ENCODE results near the gene STRN3.
"Not testable (repeated sequence)": the region's sequence is repeated elsewhere in the genome, so short reads cannot be mapped to it uniquely, and the experiment has no call there.

Gene STRN3

GRCh38 chr14:30966415-30967363, 59.5 kb downstream of the STRN3 start:
- no peak for DNase-seq

GRCh38 chr14:30965861-30966260, 60.3 kb downstream of the STRN3 start:
- DNase-seq, result not testable (repeated sequence)

DNA sequence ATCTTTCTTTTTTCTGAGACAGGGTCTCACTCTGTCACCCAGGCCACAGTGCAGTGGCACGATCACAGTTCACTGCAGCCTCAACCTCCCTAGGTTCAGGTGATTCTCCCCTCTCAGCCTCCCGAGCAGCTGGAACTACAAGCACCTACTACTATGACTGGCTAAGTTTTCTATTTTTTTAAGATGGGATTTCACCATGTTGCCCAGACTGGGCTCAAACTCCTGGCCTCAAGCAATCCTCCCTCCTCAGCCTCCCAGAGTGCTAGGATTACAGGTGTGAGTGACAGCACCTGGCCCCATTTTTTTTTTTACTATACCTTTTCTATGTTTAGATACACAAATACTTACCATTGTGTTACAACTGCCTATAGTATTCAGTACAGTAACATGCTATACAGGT, 63.6 kb downstream of the STRN3 start:
- DNase-seq, result not testable (repeated sequence)

GRCh38 chr14:30961330-30961729, 64.8 kb downstream of the STRN3 start:
- DNase-seq, result no peak

GRCh38 chr14:30960216-30960615, 66.0 kb downstream of the STRN3 start:
- DNase-seq, result no peak

GRCh38 chr14:30958555-30959407, 67.4 kb downstream of the STRN3 start:
- no peak for DNase-seq

GRCh38 chr14:30957813-30958370, 68.3 kb downstream of the STRN3 start:
- DNase-seq, result no peak

- no peak for DNase-seq
Measured at GRCh38 chr14:30949651-30950050, 76.5 kb downstream of the STRN3 start.

- DNase-seq, result no peak
Measured at GRCh38 chr14:30943694-30944093, 82.5 kb downstream of the STRN3 start.

- no peak for DNase-seq
Measured at GRCh38 chr14:30940886-30941285, 85.3 kb downstream of the STRN3 start.

DNA sequence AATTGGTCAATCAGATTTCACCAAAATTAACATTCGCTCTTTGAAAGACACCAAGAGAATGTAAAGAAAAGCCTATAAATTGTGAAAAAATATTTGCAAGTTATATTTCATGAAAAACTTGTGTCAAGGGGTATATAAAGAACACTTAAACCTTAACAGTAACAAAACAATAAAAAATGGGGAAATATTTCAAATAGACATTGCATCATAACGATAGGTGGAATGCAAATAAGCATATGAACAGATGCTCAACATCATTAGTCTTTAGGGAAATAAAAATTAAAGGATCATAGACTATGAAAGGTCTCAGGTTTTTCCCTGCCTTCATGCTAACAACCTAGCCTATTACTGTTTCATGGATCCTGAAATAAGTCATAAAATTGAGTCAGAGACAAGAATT, 87.6 kb downstream of the STRN3 start:
- DNase-seq, result no peak

DNA sequence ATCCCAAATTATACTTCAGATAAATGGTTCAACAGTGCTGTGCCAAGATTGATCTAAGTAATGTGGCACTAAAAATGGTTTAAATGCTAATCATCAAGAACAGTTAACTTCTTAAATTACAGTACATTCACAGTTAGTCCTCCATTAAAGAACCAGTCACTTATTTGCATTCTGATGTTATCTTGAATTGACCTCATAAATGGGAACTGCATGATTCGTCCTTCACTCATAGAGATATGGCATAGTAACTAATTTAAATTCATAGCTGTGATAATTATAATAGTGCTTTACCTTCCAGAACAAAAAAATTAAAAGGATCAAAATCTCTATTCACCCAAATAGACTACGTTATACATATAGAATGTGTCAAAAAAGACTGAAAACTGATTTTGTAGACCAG, 90.7 kb downstream of the STRN3 start:
- no peak for DNase-seq

DNA sequence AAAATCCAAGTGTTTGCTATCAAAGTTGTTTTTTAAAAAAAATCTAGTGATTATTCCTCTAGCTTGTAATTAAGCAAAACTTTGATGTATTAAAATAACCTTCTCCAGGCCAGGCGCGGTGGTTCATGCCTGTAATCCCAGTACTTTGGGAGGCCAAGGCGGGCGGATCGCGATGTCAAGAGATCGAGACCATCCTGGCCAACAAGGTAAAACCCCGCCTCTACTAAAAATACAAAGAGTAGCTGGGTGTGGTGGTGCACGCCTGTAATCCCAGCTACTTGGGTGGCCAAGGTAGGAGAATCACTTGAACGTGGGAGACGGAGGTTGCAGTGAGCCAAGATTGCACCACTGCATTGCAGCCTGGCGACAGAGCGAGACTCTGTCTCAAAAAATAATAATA, 92.2 kb downstream of the STRN3 start:
- DNase-seq, result not testable (repeated sequence)

- DNase-seq, result no peak
Measured at GRCh38 chr14:30928462-30928861, 97.7 kb downstream of the STRN3 start.

DNA sequence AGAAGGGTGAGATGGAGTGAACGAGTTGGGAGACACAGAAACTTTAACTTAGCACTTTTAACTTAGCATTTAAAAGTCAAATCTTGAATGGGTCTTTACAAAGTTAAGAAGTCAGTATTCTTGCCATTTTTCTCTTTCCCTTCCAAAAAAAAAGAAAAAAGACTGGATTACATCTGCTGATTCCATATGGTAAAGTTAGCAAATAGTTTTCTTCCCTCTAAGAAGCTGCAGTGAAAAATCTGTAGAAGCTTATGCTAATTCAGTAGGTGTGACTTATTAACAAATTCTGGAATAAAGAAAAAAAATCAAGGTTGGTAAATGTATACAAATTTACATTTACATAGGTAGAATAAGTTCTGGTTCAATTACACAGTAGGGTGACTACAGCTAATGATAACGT, 100.9 kb downstream of the STRN3 start:
- DNase-seq, result no peak

GRCh38 chr14:30921788-30922187, 104.4 kb downstream of the STRN3 start:
- DNase-seq, result no peak

DNA sequence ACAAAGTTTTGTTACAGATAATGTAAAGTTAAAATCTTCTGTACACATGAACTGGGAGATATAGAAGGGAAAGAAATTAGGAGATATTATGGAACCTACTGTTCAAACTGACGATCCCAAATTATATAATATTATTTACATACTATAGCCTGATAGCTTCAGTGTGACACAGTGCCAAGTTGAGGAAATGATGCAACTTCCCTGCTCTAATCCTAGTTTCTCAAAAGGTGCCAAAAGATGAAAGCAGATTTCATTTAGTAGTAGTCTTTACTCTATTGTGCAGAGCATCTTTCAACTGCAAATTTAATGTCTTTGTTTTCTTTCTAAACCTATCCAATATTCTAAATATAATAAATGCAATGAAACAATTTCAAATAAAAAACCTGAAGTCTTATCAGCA, 104.9 kb downstream of the STRN3 start:
- DNase-seq, result no peak

- DNase-seq, result no peak
Measured at GRCh38 chr14:30915596-30915995, 110.6 kb downstream of the STRN3 start.

DNA sequence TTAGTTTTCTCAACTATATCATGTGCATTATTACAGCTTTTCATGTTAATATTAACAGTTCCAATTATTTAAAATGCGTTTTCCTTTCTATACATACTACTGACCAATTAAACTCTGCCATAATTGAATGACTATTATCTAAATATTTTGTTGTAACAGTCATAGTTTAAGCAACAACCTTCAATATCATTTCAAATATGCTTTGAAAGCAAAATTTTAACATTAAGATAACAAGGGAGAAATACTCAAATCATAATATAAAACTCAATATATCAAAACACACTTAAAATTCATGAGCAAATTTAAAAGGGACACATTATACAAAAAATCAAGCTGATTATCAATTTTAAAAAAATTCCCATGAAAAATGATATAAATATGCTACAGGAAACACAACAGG, 111.4 kb downstream of the STRN3 start:
- no peak for DNase-seq

GRCh38 chr14:30908826-30909225, 117.4 kb downstream of the STRN3 start:
- no peak for DNase-seq

DNA sequence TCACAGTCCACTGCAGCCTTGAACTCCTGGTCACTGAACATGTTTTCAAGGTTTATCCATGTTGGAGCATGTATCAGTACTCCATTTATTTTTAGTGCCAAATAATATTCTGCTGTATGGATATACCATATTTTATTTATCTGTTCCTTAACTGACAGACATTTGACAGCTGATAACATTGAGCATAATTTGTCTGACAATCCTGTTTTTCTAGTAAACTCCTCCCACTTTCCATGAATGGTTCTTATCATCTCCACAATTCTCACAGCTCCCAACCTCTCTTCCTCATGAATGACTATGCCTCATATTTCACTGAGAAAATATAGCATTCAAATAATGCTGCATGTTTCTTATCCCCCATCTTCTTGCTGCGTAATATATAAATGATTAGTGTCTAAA, 118.5 kb downstream of the STRN3 start:
- DNase-seq, result no peak

- DNase-seq, result no peak
Measured at GRCh38 chr14:30906752-30907658, 119.2 kb downstream of the STRN3 start.
